SJSA1 (cell line): ENCODE data around the gene SLC27A1. TPM values are rescaled to one million over a fixed set of nuclear protein-coding genes. Genes with fewer than 3 reads are reported as not detected.
"Not testable (repeated sequence)": the region's sequence is repeated elsewhere in the genome, so short reads cannot be mapped to it uniquely, and the experiment has no call there.

ENCODE experiments used
- DNase-seq, 2 experiments: peaks; one replicate each; pipeline ENCODE4 v3.0.0-alpha.2; 2015 to 2020; ENCODE audit warnings: low spot score in 2 of 2, low read depth in 1 of 2
- H3K27ac ChIP-seq: fragments of 250-450 bp; sonication (Bioruptor Pico); 2 replicates; pipeline ENCODE4 v1.5.1; 2020; ENCODE audit warnings: mild to moderate bottlenecking, moderate library complexity
- H3K27me3 ChIP-seq: fragments of 250-450 bp; sonication (Bioruptor Pico); replicated peaks from 2 replicates; pipeline ENCODE4 v1.5.1; 2020; ENCODE audit warnings: mild to moderate bottlenecking, moderate library complexity
- H3K36me3 ChIP-seq: fragments of 250-450 bp; sonication (Bioruptor Pico); 2 replicates; pipeline ENCODE4 v1.5.1; 2020; ENCODE audit warnings: mild to moderate bottlenecking
- H3K4me1 ChIP-seq: fragments of 250-450 bp; sonication (Bioruptor Pico); replicated peaks from 2 replicates; pipeline ENCODE4 v1.6.1; 2021; ENCODE audit warnings: mild to moderate bottlenecking
- H3K4me3 ChIP-seq: fragments of 250-450 bp; sonication (Bioruptor Pico); 2 replicates; pipeline ENCODE4 v1.5.1; 2020; ENCODE audit warnings: mild to moderate bottlenecking
- H3K9me3 ChIP-seq: fragments of 250-450 bp; sonication (Bioruptor Pico); replicated peaks from 2 replicates; pipeline ENCODE4 v1.5.1; 2020; ENCODE audit warnings: mild to moderate bottlenecking
- total RNA-seq: library from RNA; depleted of rRNA; stranded (reverse); fragments of >200 nt; shearing (Covaris generic); gene quantifications from 2 replicates; pipeline ENCODE4 v1.2.3, GENCODE V29; 2014

The SLC27A1 gene
- total RNA-seq, 1 experiment from 2014 or later: 4.8 TPM

- Histone ChIP-seq H3K36me3 (no peaks in the 10 kb centered on the region), H3K4me1 (no peaks in the 10 kb centered on the region), H3K27ac (no peak overlapping the region), H3K27me3 (no peaks in the 10 kb centered on the region), H3K4me3 (no peak overlapping the region), H3K9me3 (no peaks in the 10 kb centered on the region)
- no peak for DNase-seq
These were observed 16.4 kb downstream of the SLC27A1 start for GRCh38 chr19:17486545-17487240.

- no peaks in the 10 kb centered on the region for H3K36me3 ChIP-seq
- no peak overlapping the region for H3K27ac ChIP-seq
- H3K4me1 ChIP-seq: no peaks in the 10 kb centered on the region
- H3K27me3 ChIP-seq: no peaks in the 10 kb centered on the region
- no peak for DNase-seq
- H3K9me3 ChIP-seq: no peaks in the 10 kb centered on the region
- H3K4me3 ChIP-seq: no peak overlapping the region
These were observed 17.2 kb downstream of the SLC27A1 start for GRCh38 chr19:17487284-17488121.

GRCh38 chr19:17488593-17489391, 18.5 kb downstream of the SLC27A1 start:
- no peaks in the 10 kb centered on the region for H3K27me3 ChIP-seq
- no peaks in the 10 kb centered on the region for H3K9me3 ChIP-seq
- H3K4me3 ChIP-seq: no peak overlapping the region
- H3K4me1 ChIP-seq: no peaks in the 10 kb centered on the region
- no peak overlapping the region for H3K27ac ChIP-seq
- no peaks in the 10 kb centered on the region for H3K36me3 ChIP-seq
- DNase-seq: no peak

- no peak for DNase-seq
- no peaks in the 10 kb centered on the region for H3K36me3 ChIP-seq
- H3K27ac ChIP-seq: no peak overlapping the region
These were observed 19.2 kb downstream of the SLC27A1 start for GRCh38 chr19:17489392-17490030.

GRCh38 chr19:17490411-17490810, 20.1 kb downstream of the SLC27A1 start:
- Histone ChIP-seq H3K4me1 (no peaks in the 10 kb centered on the region), H3K27ac (no peak overlapping the region), H3K4me3 (no peak overlapping the region), H3K27me3 (no peaks in the 10 kb centered on the region), H3K9me3 (no peaks in the 10 kb centered on the region), H3K36me3 (no peaks in the 10 kb centered on the region)
- no peak for DNase-seq

More at GRCh38 chr19:17489392-17490030, 19.2 kb downstream of the SLC27A1 start:
- Histone ChIP-seq H3K4me3 (no peak overlapping the region), H3K4me1 (no peaks in the 10 kb centered on the region), H3K9me3 (no peaks in the 10 kb centered on the region), H3K27me3 (no peaks in the 10 kb centered on the region)

GRCh38 chr19:17491287-17491686, 21.0 kb downstream of the SLC27A1 start:
- H3K27me3 ChIP-seq: no peaks in the 10 kb centered on the region
- H3K4me3 ChIP-seq: no peak overlapping the region
- no peaks in the 10 kb centered on the region for H3K4me1 ChIP-seq
- H3K36me3 ChIP-seq: no peaks in the 10 kb centered on the region
- DNase-seq: no peak
- H3K27ac ChIP-seq: no peak overlapping the region
- no peaks in the 10 kb centered on the region for H3K9me3 ChIP-seq

- Histone ChIP-seq H3K27ac (no peak overlapping the region), H3K4me3 (no peak overlapping the region), H3K4me1 (no peaks in the 10 kb centered on the region), H3K27me3 (no peaks in the 10 kb centered on the region), H3K9me3 (no peaks in the 10 kb centered on the region), H3K36me3 (peaks cover 8% of the 10 kb centered on the region)
- no peak for DNase-seq
These were observed 25.4 kb downstream of the SLC27A1 start for GRCh38 chr19:17495639-17496296.

GRCh38 chr19:17496337-17496997, 26.1 kb downstream of the SLC27A1 start:
- Histone ChIP-seq H3K9me3 (no peaks in the 10 kb centered on the region), H3K4me1 (no peaks in the 10 kb centered on the region), H3K4me3 (no peak overlapping the region), H3K27me3 (no peaks in the 10 kb centered on the region), H3K27ac (no peak overlapping the region), H3K36me3 (peaks cover 13% of the 10 kb centered on the region)
- peak; percentile 53 to 74 for DNase-seq

- Histone ChIP-seq H3K27ac (no peak overlapping the region), H3K9me3 (no peaks in the 10 kb centered on the region), H3K36me3 (peaks cover 13% of the 10 kb centered on the region), H3K4me1 (no peaks in the 10 kb centered on the region), H3K4me3 (no peak overlapping the region), H3K27me3 (no peaks in the 10 kb centered on the region)
- no peak for DNase-seq
These were observed 26.9 kb downstream of the SLC27A1 start for GRCh38 chr19:17497149-17497798.

GRCh38 chr19:17499025-17499424, 28.7 kb downstream of the SLC27A1 start:
- peaks cover 13% of the 10 kb centered on the region for H3K36me3 ChIP-seq
- not testable (repeated sequence) for H3K27ac ChIP-seq, DNase-seq, H3K9me3 ChIP-seq, H3K4me1 ChIP-seq, H3K4me3 ChIP-seq, H3K27me3 ChIP-seq

GRCh38 chr19:17499648-17500446, 29.5 kb downstream of the SLC27A1 start:
- DNase-seq: no peak
- Histone ChIP-seq H3K36me3 (peaks cover 13% of the 10 kb centered on the region), H3K27ac (no peak overlapping the region), H3K4me3 (no peak overlapping the region), H3K27me3 (no peaks in the 10 kb centered on the region), H3K9me3 (no peaks in the 10 kb centered on the region), H3K4me1 (no peaks in the 10 kb centered on the region)
